Measurements from ENCODE around the gene WBP1L.

DNA sequence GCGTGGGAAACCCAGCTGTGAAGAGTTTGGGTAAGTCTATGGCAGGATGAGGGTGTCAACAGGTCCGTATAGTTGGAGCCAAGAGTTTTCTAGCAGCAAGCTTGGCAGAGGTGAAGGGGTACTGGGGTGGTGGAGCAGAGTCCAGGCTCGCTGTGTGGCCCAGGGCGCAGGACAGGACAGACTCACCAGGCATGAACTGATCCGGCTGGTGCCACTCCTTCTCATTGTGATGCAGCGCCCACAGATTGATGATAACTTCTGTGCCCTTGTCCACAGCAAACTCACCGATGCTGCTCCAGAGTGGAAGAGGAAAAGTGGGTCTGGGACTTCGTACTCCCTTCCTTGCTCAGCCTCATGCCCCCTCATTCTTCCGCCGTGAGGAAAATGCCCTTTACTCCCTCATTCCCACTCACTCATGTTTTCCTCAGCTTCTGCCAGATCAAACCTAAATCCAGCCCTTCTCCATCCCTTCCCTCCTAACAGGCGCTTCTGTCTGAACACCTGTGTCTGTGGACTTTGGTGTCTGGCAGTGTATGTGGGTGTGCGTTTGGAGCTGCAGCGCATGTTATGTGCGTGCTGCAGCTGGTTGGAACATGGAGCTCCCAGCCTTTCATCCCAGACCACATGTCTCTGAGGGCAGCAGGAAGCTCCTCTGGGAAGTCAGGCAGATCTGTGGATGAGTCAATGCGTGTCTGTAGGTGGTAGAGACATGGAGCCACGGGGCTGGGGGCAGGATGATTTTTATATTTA, 87.7 kb downstream of the WBP1L start:
- TF ChIP-seq TAF1 (conservative IDR thresholded peaks at IDR 0.05) (no peak), RXRA (IDR thresholded peaks at IDR 0.05) (peak; percentile 64 to 66), FOXA2 (IDR thresholded peaks at IDR 0.05) (no peak)
- TF ChIP-seq, protein P1, sequence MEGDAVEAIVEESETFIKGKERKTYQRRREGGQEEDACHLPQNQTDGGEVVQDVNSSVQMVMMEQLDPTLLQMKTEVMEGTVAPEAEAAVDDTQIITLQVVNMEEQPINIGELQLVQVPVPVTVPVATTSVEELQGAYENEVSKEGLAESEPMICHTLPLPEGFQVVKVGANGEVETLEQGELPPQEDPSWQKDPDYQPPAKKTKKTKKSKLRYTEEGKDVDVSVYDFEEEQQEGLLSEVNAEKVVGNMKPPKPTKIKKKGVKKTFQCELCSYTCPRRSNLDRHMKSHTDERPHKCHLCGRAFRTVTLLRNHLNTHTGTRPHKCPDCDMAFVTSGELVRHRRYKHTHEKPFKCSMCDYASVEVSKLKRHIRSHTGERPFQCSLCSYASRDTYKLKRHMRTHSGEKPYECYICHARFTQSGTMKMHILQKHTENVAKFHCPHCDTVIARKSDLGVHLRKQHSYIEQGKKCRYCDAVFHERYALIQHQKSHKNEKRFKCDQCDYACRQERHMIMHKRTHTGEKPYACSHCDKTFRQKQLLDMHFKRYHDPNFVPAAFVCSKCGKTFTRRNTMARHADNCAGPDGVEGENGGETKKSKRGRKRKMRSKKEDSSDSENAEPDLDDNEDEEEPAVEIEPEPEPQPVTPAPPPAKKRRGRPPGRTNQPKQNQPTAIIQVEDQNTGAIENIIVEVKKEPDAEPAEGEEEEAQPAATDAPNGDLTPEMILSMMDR (IDR thresholded peaks at IDR 0.05; ENCODE audit: low read depth, low read length, missing input control): no peak
- TF ChIP-seq, protein P2, sequence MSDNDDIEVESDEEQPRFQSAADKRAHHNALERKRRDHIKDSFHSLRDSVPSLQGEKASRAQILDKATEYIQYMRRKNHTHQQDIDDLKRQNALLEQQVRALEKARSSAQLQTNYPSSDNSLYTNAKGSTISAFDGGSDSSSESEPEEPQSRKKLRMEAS (IDR thresholded peaks at IDR 0.05): peak; percentile 77

Data from liver (tissue), 3 donors.